Glomerular visceral epithelial cell (primary cell): ENCODE results near the gene CERS3.

Experiments
- DNase-seq: peaks from one replicate; pipeline ENCODE4 v3.0.0-alpha.2; 2016; ENCODE audit errors: extremely low spot score

CERS3 gene

DNA sequence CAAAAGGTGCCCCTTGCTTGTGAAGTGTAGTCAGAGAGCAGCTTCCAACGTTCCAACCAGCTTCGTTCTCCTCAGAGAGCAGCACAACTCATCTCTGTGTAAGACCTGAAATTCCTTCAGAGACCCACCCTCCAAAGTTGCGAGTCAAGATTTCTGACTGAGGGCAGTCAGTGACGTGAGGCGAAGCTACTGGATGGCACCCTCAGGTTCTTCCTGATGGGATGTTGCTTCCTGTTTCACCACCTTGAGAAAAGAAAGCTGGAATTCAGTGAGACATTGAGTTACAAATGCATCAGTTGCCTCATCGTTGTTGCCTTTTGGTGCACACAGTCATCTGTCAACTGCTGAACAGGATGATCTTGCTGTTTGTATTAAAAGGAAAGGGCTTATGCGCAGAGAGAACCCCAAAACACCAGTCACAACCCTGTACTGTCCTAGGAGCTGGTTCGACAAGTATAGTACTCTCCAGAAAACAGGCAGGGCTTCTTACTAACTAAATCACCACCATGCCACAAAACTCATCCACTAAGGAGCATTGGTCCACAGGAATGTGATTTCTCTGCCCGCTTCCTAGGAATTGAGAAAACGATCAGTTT, at the start of gene CERS3:
TSS of gene CERS3 (minus strand) at position 118 of the 596 bp plus-strand sequence. CDS start 27,101 bp downstream, outside the sequence.
- DNase-seq, result no peak

DNA sequence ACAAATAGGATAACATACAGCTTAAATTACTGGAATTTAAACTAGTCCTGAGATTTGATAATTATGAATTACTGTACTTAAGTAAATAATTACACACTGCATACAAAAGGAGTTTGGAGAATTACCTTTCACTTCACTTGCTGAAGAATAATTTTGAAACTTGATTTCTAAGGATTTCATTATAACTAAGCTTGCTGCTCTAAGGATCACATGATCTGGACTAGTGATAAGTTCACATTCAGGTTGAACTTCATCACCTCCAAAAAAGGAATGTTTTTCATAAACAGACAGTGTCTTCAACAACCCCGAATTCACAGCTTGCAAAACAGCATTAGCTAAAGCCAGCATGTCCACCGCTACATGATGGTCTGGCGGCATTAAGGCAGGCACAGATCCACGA, 44.8 kb upstream of the CERS3 start:
- no peak for DNase-seq

DNA sequence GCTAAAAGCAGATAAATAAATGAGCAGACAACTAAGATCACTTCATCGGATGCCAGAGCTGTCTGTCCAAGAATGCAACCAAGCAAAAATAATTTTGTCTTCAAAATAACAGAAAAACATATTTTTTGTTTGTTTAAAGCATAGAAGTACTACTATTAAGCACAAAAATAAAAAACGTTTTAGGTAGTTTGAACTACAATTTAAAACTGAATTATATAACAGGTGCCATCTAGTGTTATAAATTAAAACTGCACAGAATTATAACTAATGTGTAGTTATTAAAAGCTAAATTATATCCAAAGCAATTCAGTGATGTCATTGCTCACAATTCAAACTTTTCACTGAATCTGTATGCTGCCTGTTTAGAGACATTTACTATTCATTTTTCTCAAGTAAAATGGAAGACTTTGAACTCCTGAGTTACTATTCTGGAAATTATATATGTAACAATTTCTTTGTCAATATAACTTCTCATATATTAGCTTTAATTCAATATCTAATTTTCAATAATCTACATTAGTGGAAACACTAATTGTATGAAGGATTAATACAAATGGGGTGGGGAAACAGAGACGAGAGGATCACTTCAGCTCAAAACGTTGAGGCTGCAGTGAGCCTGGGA, 43.7 kb upstream of the CERS3 start:
- no peak for DNase-seq

- DNase-seq, result no peak
Observed at GRCh38 chr15:100571592-100572167, 42.9 kb upstream of the CERS3 start.

GRCh38 chr15:100570735-100571313, 42.1 kb upstream of the CERS3 start:
- no peak for DNase-seq

GRCh38 chr15:100570275-100570674, 41.5 kb upstream of the CERS3 start:
- no peak for DNase-seq

DNA sequence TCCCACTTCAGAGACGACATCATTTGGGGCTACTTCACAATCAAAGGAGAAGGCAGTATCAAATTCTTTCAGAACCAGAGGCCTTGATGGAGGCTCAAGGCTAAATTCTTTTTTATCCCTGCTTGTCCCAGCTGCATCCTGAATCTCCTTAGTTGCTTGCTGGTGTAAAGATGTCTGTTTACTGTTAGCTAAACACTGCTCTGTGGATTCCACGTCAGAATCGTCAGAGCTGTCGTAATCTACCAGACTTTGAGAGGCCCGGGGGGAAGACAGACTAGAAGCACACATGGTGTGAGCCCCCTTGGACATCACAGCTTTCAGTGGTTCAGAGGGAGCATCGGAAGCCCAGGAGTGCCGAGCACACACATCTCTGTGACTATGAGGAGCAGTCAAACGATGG, 40.6 kb upstream of the CERS3 start:
- DNase-seq, result no peak

DNA sequence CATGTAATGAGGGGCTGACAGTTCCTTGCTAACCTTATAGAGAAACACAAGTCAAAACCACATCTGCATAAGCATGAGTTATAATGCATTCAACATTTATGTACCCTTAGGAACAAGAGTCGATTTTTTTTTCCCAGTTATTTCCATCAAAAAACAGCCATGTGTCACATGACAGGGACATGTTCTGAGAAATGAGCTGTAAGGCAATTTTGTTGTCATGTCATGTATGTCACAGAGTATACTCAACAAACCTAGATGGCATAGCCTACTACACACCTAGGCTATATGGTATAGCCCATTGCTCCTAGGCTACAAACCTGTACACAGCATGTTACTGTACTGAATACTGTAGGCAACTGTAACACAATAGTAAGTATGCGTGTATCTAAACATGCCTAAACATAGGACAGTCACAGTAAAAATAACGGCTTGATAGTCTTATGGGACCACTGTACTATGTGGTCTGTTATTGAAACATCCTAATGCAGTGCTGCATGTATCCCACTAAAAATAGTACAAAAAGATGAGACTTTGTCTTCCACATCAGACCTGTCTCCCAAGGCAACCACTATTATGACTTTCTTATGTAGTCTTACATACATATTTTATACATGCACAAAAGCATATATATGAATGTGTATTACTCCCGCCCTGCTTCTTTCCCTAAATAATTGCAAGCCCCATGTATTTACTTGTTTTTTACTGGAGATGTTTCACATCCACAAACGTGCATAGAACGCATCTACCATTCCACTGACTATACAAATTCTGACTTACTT, 38.3 kb upstream of the CERS3 start:
- DNase-seq, result no peak

DNA sequence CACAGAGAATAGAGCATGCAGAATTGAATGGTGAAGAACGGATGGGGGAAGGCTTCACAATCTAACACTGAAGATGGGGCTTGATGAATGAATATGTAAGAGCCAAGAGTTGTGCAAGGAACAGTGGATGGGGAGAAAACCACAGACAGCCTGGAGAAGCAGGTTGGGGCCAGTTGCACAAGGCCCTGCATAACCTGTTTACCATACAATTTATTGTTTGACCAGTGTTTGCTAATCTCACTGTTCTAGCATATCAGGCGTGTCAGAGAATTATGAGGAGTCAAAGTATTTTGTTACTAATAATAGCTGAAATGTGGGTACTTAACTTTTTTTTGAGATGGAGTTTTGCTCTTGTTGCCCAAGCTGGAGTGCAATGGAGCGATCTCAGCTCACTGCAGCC, 36.8 kb upstream of the CERS3 start:
- DNase-seq, result no peak

DNA sequence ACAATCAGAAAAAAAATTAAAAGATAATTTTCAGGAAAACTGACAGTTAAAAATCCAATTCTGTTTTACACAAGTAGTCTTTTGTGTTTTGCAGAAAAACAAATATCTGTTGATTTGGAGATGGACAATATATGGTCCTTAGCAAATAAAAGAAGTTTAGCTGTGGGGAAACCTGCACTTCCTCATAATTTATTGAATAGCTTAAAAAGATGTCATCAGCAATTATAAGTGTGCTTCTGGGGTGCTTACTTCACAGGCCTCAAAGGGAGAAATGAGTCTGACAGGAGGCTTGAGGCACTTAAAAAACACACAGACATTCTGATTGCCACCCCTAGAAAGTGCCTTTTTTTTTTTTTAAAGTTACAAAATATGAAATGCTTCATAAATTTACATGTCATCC, 31.6 kb upstream of the CERS3 start:
- no peak for DNase-seq

DNA sequence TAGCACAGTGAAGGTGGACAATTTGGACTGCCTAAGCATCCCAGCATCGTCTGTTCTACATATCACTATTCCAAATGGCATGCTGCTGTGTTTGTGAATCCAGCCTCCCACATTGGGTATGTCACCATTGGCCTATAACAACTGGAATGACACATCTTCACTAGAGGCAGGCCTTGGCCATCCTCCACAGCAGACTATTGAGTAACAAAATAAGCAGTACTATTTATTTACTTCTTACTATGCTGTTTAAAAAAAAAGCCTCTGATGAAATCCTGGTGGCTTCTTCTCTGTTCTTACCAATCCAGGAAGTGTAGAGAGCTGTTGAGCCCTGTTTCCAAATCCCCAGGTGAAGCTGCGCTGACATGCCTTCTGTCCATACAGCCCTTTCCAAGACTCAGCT, 30.6 kb upstream of the CERS3 start:
- DNase-seq, result no peak

DNA sequence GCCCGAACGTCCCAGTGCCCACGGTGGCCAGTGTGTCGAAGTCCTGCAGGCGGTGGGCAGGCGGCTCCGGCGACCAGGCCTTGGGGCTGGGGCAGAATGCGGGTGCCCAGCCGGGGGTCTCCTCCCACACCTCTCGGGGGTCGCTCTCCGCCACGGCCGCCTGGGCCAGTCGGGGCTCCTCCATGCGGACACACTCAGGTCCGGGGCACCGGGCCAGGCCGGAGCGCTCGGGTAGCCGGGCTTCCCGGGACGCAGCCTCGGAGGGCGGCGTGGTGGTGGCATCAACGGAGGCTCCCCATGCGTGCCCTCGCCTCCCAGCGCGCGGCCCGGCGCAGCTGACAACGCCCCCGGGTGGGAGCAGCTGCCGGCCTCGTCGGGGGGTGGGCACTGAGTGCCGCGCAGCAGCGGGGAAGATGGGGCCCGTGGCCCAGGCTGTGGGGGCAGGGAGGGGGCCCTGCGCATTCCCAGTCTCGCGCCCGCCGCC, 30.1 kb upstream of the CERS3 start:
- no peak for DNase-seq

DNA sequence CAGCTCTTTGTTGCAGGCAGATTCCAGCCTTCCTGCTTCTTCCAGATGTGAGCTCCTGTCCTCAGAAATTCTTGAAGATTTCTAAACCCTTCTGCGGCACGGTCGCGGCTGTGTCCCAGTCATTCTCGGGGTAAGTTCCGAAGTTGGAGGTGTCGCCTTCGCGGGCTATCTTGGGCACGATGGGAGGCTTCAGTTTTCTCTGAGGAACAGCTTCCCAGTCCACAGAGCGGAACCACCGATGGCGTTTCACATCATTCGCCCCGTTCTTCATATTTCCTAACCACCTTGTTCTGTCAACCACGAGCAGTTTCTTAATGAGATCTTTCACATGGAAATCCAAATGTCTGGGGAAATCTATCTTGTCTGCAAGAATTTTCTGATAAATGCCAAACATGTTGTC, 24.7 kb upstream of the CERS3 start:
- DNase-seq, result no peak

- no peak for DNase-seq
Observed at GRCh38 chr15:100547961-100548360, 19.2 kb upstream of the CERS3 start.

DNA sequence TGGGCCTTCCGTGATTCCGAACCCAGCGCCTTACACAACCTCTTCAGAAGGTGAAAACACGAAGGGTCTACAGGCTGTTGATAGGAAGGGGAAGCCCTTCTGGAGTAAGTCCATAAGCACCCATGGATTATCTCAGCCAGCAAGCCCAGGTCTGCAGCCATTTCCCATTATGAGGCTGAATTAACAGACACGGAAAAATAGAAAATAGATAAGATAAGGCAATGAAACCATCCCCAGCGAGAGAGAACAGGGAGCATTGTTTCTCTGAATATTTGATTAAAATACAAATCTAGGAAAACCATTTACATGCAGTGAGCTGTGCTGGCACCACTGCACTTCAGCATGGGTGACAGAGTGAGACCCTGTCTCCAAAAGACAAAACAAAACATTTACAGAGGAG, 16.2 kb upstream of the CERS3 start:
- DNase-seq, result no peak

DNA sequence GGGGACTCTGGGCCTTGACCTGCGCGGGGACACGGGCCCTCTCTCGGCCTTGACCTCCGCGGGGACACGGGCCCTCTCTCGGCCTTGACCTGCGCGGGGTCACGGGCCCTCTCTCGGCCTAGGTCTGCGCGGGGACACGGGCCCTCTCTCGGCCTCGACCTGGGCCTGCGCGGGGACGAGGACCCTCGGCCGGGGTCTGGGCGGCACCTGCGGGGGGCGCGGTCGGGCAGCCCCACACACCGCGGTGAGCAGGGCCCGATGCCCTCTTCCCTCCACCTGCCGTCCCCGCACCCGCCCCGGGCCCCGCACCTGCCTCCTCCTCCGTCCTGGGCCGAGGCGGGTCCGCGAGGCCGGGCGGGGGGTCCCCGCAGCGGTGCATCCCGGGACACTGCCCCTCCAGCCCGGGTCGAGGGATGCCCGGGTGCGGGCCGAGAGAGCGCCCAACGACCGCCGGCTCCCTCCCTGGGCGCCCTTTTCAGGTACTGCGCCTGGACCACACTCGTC, 15.6 kb upstream of the CERS3 start:
- no peak for DNase-seq

DNA sequence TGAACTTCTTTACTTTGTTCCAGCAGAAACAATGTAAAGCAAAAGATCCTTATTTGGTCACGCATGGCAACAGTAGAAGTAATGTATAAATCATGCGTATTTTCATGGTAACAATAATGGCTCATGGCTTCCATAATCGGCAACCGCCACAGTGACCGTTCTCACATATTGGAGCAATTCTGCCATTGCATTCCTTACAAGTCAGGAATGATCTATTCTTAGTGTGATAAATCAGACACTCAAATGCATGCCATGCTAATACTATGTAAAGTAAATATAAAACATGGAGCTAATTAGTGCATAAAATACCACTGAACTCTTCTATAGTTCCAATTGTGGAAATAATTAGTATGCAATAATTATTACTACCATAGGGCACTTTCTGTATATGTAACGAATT, 13.5 kb upstream of the CERS3 start:
- DNase-seq, result no peak

GRCh38 chr15:100537331-100537730, 8.6 kb upstream of the CERS3 start:
- no peak for DNase-seq

GRCh38 chr15:100536733-100537132, 8.0 kb upstream of the CERS3 start:
- no peak for DNase-seq

GRCh38 chr15:100533886-100534285, 5.1 kb upstream of the CERS3 start:
- no peak for DNase-seq

GRCh38 chr15:100531823-100532327, 3.1 kb upstream of the CERS3 start:
- no peak for DNase-seq

DNA sequence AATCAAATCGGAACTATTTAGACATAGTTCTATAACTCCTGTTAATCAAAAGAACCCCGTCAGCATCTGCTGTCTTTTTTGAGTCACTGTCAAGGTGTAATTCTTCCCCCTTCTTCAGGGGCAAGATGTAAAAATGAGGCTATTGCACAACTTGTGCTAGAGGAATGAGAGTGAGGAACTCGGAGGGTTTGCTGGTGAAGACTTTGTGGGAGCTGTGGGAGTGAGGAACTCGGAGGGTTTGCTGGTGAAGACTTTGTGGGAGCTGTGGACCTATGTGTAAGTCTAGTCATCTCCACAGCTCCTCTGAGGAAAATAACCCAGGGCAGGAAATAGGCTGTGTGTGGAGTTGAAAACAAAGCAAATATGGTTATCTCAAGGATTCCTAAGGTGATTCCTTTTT, 2.5 kb upstream of the CERS3 start:
- DNase-seq, result no peak
